ENCODE data around the gene SF3A2.

GRCh38 chr19:2289714-2290435 lies 53.3 kb downstream of the SF3A2 start:
- no peak for TF ChIP-seq CTCF (IDR thresholded peaks at IDR 0.05)
- TF ChIP-seq POLR2A (IDR thresholded peaks at IDR 0.05) = no peak
